HG03457 (cell line): ENCODE results near the gene BMPR1A.
A peak's percentile ranks its signal among the peaks of the same experiment; 100 is the strongest.

Source experiments
- ATAC-seq: cut with Tn5 transposase; IDR thresholded peaks from one replicate; pipeline ENCODE4 v1.9.1; 2021; ENCODE audit warnings: moderate number of reproducible peaks; ENCODE audit not compliant: unreplicated experiment

The BMPR1A gene

DNA sequence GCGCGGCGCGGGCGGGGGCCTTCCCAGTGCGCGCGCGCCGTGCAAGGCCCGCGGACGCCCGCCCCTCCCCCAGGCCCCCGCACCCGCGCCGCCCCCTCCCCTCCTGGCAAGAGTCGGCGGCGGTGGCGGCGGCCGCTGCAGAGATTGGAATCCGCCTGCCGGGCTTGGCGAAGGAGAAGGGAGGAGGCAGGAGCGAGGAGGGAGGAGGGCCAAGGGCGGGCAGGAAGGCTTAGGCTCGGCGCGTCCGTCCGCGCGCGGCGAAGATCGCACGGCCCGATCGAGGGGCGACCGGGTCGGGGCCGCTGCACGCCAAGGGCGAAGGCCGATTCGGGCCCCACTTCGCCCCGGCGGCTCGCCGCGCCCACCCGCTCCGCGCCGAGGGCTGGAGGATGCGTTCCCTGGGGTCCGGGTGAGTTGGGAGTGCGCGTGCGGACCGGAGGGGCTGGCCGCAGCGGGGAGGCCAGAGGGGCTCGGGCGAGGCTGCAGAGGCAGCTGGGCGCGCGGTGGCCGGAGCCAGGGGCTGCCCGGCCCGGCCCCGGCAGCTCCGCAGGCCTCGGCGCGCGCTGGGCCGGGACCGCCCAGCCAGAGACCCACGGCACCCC is at the start of gene BMPR1A:
BMPR1A (plus strand) TSS at position 109 of the 602 bp plus-strand sequence. CDS start 119,400 bp downstream, outside the sequence.
- ATAC-seq = peak; percentile 8

DNA sequence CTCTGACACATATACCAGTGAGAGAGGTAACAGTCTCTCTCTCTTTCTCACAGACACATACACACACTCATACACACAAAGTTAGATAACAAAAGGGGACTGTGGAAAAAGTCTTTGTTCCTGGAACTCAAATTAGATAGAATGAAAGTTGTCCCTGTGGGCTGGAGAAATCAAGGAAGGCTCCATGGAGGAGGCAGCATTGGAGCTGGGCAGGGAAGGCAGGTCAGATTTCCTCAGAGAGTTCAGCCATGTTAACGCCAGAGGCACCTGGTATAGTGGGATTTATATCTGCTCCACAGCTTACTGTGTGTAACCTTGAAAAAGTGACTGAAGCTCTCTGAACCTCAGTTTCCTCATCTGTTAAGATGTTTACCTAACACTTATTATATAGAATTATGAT is 49.4 kb upstream of the BMPR1A start:
- ATAC-seq = no peak

GRCh38 chr10:86707505-86707904 is 48.9 kb upstream of the BMPR1A start:
- no peak for ATAC-seq

GRCh38 chr10:86708068-86708782 is 48.2 kb upstream of the BMPR1A start:
- ATAC-seq = no peak

GRCh38 chr10:86708783-86709380 is 47.5 kb upstream of the BMPR1A start:
- no peak for ATAC-seq

DNA sequence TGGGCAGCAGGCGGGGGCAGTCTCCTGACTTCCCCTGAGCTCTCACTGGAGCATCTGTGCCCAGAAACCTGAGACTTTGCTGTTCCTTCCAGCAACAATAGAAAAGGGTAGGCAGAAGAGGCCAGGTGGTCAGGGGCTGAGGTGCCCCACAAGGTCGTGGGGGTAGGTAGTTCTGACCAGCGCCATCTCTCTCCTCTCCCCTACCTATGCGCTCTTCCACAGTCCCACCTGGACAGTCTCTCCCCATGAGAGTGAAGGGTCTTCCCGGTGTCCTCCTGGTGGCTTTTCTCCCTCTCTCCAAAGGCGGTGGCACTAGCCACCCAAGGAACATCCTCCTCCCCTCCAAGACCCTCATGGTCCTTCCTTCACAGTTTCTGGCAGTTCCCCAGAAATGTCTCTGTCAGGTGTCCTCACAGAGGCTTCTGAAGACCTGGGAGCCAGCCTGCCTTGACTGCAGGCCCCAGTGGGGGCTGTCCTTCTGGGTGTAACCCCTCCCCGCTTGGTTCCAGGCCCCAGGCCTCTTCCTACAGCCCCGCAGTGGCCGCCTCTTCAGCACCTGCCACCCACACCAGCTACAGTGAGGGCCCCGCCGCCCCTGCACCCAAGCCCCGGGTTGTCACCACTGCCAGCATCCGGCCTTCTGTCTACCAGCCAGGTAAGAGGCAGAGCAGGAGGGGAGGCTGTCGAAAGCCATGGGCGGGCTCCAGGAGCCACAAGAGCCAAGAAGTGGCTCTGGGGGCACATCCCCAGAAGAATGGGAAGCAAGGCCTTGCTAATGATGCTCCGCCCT is 46.8 kb upstream of the BMPR1A start:
- no peak for ATAC-seq

DNA sequence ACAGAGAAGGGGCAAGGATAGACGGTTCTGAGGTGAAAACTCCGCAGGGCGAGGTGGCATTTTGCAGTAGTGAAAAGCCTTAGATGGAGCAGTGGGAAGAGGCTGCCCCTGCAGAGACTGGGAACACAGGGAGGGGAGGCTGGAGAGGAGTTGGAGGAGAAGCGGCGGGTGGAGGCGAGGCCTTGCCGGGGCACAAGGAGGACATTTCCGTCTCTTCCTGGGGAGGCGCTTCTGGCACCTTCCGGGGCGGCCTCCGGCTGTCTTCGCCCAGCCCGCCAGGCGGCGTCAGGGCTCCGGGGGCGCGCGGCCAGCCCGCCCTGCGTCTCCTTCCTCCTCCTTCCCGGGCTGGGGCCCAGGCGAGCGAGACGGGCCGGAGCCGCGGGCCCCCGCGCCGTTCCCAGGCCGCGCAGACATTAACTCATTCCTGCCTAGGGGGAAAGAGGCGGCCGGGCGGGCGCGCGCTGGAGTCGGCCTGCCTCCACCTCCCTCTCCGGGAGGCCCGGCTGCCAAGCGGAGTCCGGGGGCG is 45.4 kb upstream of the BMPR1A start:
- peak; percentile 83 for ATAC-seq

DNA sequence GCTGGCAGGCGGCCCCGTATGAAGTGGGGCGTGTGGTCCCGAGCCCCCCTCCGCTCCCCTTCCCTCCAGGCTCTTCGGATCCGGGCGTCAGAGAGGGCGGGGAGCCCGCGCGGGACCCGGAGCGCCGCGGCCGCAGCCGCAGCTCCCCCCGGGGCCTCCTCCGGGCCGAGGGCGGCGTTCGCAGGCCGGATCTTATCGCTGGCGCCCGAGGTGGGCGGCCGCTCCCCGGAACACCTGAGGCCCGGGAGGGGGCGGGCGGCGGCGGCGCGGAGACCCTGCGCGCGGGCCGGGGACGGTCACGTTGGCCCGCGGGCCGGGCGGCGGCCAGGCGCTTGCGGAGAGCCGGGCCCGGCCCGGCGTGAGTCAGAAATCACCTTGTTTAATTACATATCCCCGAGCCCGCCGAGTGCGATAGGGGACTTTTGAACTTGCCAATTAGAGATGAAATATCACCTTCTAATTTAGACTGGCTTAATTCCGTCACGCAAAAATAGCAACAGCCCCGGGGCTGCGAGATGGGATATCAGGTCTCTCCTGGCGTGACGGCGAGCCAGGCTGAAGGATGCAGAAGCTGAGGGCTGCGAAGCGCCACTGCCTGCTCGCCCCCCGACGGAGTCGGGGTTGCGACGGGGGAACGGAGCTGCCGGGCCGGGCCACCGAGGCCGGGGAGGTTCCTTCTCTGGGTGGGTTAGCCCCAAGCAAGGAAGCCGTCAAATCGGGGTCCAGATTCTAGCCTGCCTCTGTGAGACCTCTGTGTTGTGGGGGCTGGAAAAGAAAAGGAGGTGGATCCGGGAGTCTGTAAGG is 44.7 kb upstream of the BMPR1A start:
- peak; percentile 35 for ATAC-seq

- ATAC-seq = no peak
Measured at GRCh38 chr10:86712317-86712707, 44.1 kb upstream of the BMPR1A start.

DNA sequence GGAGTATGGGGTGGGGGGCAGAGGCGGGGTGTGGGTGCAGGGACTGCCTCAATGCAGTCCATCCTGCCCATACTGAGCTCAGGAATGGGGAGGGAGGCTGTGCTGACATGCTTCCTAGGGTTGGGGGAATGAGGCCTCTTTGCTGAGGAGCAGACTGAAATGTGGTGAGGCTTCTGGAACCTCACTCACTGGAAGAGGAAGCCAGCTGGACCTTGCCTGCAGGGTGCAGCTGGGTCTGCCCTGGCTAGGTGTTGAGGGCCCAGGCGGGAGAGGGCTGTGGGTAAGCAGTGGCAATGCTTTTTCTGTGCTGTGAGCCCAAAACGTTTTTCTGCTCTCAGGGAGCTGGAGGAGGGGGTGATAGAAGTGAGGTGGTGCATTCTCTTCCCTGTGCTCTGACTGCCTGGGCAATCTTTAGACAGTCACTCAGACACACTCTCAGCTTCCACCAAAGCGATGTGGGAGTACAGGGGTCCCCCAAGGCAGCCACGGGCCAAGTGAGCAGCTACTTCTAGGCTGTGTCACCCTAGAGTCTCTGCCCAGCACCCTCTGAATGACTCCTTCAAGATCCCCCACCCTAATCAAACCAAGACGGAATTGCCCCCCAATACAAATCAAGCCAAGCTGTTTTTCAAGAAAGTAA is 41.1 kb upstream of the BMPR1A start:
- ATAC-seq = no peak

DNA sequence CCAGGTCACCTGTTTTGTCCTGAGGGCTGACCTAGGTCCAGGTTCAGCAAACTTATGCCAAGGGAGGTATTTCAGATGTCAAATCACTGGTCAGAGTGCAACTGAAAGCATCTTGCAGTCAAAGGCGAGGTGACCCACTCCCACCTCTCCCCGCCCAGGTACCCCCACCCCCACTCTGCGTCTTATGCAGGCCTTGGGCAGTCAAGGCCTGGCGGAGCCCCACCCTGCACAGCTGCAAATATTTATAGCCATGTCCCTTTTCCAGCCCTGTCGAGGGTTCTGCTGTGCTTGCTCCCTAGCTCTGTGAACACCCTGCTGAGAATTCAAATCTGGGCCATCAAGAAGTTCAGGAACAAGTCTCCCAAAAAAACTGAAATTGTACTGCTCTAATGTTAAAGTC is 40.6 kb upstream of the BMPR1A start:
- ATAC-seq = no peak

- ATAC-seq = no peak
Measured at GRCh38 chr10:86716466-86716865, 40.0 kb upstream of the BMPR1A start.

- ATAC-seq = no peak
Measured at GRCh38 chr10:86718556-86718955, 37.9 kb upstream of the BMPR1A start.

DNA sequence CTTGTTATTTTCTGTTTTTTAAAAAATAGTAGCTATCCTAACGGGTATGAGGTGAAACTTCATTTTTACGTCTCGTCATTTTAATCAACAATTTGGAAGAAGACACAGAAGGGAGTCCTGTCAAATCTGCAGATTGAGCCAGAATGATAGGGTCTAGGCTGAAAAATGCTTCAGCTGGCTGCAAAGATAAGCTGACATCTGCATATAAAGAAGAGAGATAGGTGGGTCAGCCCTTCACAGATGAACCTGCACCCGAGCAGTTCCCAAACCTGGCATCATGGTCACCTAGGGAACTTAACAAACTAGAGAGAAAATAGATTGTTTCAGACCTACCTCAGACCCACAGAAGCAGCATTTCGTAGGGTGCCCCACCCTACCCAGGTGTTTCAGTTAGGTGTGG is 35.2 kb upstream of the BMPR1A start:
- ATAC-seq = no peak

- ATAC-seq = no peak
Measured at GRCh38 chr10:86723009-86723408, 33.4 kb upstream of the BMPR1A start.

GRCh38 chr10:86724445-86724844 is 32.0 kb upstream of the BMPR1A start:
- ATAC-seq = no peak

- ATAC-seq = no peak
Measured at GRCh38 chr10:86725980-86726676, 30.3 kb upstream of the BMPR1A start.

DNA sequence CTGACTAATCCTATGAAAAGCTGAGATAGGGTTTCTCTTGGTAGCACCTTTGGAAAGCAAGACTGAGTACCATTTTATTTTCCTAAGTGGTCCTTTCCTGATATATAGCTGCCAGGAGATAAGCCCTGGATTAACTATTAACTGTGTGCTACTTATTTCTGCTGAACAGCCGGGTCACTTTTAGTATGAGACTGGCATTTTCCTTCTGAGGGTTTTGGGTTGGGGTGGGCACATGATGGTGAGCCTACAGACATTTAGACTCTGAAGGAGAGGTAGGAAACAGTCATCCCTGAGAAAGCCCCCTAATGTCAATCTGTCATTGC is 29.8 kb upstream of the BMPR1A start:
- ATAC-seq = no peak

GRCh38 chr10:86727470-86727869 is 28.9 kb upstream of the BMPR1A start:
- no peak for ATAC-seq

GRCh38 chr10:86728056-86728455 is 28.4 kb upstream of the BMPR1A start:
- no peak for ATAC-seq
